Measurements from ENCODE around the gene GALM.
"Not testable (repeated sequence)": the region's sequence is repeated elsewhere in the genome, so short reads cannot be mapped to it uniquely, and the experiment has no call there.

Gene GALM

GRCh38 chr2:38665854-38666555 lies at the start of gene GALM:
GALM (plus strand) TSS chr2:38666114; CDS start chr2:38666162, 48 bp downstream.
- peak; percentile 83 for DNase-seq

GRCh38 chr2:38617301-38617700 lies 48.6 kb upstream of the GALM start:
- no peak for DNase-seq

- no peak for DNase-seq
Observed at GRCh38 chr2:38619458-38620164, 46.3 kb upstream of the GALM start.

GRCh38 chr2:38620282-38620977 lies 45.5 kb upstream of the GALM start:
- no peak for DNase-seq

GRCh38 chr2:38621018-38621417 lies 44.9 kb upstream of the GALM start:
- DNase-seq, result no peak

GRCh38 chr2:38622210-38622609 lies 43.7 kb upstream of the GALM start:
- no peak for DNase-seq

- no peak for DNase-seq
Observed at GRCh38 chr2:38626326-38627035, 39.4 kb upstream of the GALM start.

GRCh38 chr2:38627391-38627790 lies 38.5 kb upstream of the GALM start:
- no peak for DNase-seq

- DNase-seq, result no peak
Observed at GRCh38 chr2:38629684-38630083, 36.2 kb upstream of the GALM start.

- DNase-seq, result no peak
Observed at GRCh38 chr2:38631976-38632375, 33.9 kb upstream of the GALM start.

- DNase-seq, result no peak
Observed at GRCh38 chr2:38632980-38633379, 32.9 kb upstream of the GALM start.

GRCh38 chr2:38633895-38634294 lies 32.0 kb upstream of the GALM start:
- DNase-seq, result no peak

GRCh38 chr2:38634684-38635083 lies 31.2 kb upstream of the GALM start:
- DNase-seq, result no peak

- no peak for DNase-seq
Observed at GRCh38 chr2:38635139-38635538, 30.8 kb upstream of the GALM start.

- DNase-seq, result no peak
Observed at GRCh38 chr2:38636069-38636468, 29.8 kb upstream of the GALM start.

- DNase-seq, result not testable (repeated sequence)
Observed at GRCh38 chr2:38642373-38643017, 23.4 kb upstream of the GALM start.

GRCh38 chr2:38643021-38643671 lies 22.8 kb upstream of the GALM start:
- DNase-seq, result no peak

- DNase-seq, result not testable (repeated sequence)
Observed at GRCh38 chr2:38643683-38644511, 22.0 kb upstream of the GALM start.

GRCh38 chr2:38648107-38648761 lies 17.7 kb upstream of the GALM start:
- no peak for DNase-seq

GRCh38 chr2:38649176-38649728 lies 16.7 kb upstream of the GALM start:
- no peak for DNase-seq

All from activated CD8-positive, alpha-beta memory T cell treated with anti-CD3 and anti-CD28 coated beads for 24 hours (primary cell).